ENCODE data around the gene CANT1. TPM values are rescaled to one million over a fixed set of nuclear protein-coding genes. Genes with fewer than 3 reads are reported as not detected.

The CANT1 gene
- total and polyA plus RNA-seq, 2 of the 13 experiments (the other 11 are each of a cell fraction or from before 2014, with no cell fraction given) = 34.1 to 42.1 TPM

DNA sequence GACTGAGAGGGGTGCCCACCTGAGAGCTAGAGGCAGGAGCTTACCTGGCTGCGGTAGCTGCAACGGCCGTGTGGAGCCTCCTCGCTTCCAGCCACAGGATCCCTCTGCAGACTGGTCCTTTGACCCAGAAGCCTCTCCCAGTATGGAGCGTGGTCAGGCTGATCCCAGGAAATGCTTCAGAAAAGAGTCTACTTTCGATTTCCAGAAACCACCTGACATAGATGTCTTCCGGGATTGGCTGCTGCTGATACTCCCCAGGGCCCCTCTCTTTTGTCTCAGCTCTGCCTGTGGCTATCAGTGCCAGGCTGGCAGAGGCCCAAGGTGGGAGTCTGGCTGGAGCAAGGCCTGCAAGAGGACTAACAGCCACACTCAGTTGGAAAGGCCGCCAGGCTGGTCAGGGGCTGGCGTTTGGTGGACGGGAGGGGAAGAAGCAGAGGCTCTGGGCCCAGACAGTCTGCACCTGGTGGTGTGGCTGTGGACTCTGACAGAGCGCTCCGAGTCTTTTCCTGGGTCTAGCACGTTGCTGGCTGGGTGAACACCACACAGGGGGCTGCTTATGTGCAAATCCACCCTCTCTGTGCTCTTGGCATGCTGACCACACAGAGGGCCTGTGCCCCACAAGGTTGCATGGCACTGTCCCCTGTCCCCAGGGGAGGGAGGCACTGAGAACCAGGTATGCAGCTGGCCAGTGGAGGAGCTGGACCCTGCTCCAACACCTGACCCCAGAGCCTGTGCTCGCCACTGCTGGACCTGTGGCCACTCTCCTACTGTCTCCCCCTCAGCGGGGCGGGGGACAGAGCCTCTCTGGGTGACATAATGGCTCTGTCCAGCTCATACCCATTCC is 29.6 kb downstream of the CANT1 start, which contains the start of gene LGALS3BP (continued):
- TF ChIP-seq, protein P1, sequence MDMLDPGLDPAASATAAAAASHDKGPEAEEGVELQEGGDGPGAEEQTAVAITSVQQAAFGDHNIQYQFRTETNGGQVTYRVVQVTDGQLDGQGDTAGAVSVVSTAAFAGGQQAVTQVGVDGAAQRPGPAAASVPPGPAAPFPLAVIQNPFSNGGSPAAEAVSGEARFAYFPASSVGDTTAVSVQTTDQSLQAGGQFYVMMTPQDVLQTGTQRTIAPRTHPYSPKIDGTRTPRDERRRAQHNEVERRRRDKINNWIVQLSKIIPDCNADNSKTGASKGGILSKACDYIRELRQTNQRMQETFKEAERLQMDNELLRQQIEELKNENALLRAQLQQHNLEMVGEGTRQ (IDR thresholded peaks at IDR 0.05; ENCODE audit: low read depth, low read length) = peak; percentile 62
- TF ChIP-seq, protein P1 (CRISPR knock-in tag; IDR thresholded peaks at IDR 0.05; ENCODE audit: borderline replicate concordance) = peak; percentile 83; the same call in 1 of the 2 replicates
- TF ChIP-seq MATR3 (CRISPR knock-in tag; IDR thresholded peaks at IDR 0.05) (no peak; the same call in 1 of the 2 replicates), TOPORS (CRISPR knock-in tag; IDR thresholded peaks at IDR 0.05) (peak; percentile 78), ZC3H4 (CRISPR knock-in tag; IDR thresholded peaks at IDR 0.05; ENCODE audit: borderline replicate concordance) (no peak; the same call in 1 of the 2 replicates), ZNF317 (CRISPR knock-in tag; IDR thresholded peaks at IDR 0.05) (peak; percentile 33; the same call in 1 of the 2 replicates), MAF1 (CRISPR knock-in tag; IDR thresholded peaks at IDR 0.05; ENCODE audit: borderline replicate concordance) (peak; percentile 85; the same call in 1 of the 2 replicates), CEBPG (CRISPR knock-in tag; IDR thresholded peaks at IDR 0.05) (peak; percentile 26; the same call in 1 of the 2 replicates), ELF1 (CRISPR knock-in tag; IDR thresholded peaks at IDR 0.05) (peak; percentile 89), FOXA3 (CRISPR knock-in tag; IDR thresholded peaks at IDR 0.05) (peak; percentile 12; the same call in 1 of the 2 replicates), ZNF670 (CRISPR knock-in tag; IDR thresholded peaks at IDR 0.05; ENCODE audit: borderline replicate concordance) (peak; percentile 79; the same call in 1 of the 2 replicates), REPIN1 (CRISPR knock-in tag; IDR thresholded peaks at IDR 0.05; ENCODE audit: borderline replicate concordance, low read depth) (peak; percentile 73; the same call in 1 of the 2 replicates), CHCHD3 (CRISPR knock-in tag; IDR thresholded peaks at IDR 0.05) (0 out of 2 replicates have a peak, but pooled peaks have one; percentile 14), ZNF44 (CRISPR knock-in tag; IDR thresholded peaks at IDR 0.05) (no peak), SRSF9 (IDR thresholded peaks at IDR 0.05; ENCODE audit: borderline replicate concordance, insufficient read depth, low read depth, low read length, poor library complexity, severe bottlenecking) (no peak), ZFP36L1 (CRISPR knock-in tag; IDR thresholded peaks at IDR 0.05) (peak; percentile 60; the same call in 1 of the 2 replicates)
- TF ChIP-seq, protein P2, sequence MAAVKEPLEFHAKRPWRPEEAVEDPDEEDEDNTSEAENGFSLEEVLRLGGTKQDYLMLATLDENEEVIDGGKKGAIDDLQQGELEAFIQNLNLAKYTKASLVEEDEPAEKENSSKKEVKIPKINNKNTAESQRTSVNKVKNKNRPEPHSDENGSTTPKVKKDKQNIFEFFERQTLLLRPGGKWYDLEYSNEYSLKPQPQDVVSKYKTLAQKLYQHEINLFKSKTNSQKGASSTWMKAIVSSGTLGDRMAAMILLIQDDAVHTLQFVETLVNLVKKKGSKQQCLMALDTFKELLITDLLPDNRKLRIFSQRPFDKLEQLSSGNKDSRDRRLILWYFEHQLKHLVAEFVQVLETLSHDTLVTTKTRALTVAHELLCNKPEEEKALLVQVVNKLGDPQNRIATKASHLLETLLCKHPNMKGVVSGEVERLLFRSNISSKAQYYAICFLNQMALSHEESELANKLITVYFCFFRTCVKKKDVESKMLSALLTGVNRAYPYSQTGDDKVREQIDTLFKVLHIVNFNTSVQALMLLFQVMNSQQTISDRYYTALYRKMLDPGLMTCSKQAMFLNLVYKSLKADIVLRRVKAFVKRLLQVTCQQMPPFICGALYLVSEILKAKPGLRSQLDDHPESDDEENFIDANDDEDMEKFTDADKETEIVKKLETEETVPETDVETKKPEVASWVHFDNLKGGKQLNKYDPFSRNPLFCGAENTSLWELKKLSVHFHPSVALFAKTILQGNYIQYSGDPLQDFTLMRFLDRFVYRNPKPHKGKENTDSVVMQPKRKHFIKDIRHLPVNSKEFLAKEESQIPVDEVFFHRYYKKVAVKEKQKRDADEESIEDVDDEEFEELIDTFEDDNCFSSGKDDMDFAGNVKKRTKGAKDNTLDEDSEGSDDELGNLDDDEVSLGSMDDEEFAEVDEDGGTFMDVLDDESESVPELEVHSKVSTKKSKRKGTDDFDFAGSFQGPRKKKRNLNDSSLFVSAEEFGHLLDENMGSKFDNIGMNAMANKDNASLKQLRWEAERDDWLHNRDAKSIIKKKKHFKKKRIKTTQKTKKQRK (IDR thresholded peaks at IDR 0.05; ENCODE audit: low read length) = no peak
- TF ChIP-seq, protein P3, sequence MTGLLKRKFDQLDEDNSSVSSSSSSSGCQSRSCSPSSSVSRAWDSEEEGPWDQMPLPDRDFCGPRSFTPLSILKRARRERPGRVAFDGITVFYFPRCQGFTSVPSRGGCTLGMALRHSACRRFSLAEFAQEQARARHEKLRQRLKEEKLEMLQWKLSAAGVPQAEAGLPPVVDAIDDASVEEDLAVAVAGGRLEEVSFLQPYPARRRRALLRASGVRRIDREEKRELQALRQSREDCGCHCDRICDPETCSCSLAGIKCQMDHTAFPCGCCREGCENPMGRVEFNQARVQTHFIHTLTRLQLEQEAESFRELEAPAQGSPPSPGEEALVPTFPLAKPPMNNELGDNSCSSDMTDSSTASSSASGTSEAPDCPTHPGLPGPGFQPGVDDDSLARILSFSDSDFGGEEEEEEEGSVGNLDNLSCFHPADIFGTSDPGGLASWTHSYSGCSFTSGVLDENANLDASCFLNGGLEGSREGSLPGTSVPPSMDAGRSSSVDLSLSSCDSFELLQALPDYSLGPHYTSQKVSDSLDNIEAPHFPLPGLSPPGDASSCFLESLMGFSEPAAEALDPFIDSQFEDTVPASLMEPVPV (CRISPR knock-in tag; IDR thresholded peaks at IDR 0.05) = 0 out of 2 replicates have a peak, but pooled peaks have one; percentile 19
- TF ChIP-seq, protein P4, sequence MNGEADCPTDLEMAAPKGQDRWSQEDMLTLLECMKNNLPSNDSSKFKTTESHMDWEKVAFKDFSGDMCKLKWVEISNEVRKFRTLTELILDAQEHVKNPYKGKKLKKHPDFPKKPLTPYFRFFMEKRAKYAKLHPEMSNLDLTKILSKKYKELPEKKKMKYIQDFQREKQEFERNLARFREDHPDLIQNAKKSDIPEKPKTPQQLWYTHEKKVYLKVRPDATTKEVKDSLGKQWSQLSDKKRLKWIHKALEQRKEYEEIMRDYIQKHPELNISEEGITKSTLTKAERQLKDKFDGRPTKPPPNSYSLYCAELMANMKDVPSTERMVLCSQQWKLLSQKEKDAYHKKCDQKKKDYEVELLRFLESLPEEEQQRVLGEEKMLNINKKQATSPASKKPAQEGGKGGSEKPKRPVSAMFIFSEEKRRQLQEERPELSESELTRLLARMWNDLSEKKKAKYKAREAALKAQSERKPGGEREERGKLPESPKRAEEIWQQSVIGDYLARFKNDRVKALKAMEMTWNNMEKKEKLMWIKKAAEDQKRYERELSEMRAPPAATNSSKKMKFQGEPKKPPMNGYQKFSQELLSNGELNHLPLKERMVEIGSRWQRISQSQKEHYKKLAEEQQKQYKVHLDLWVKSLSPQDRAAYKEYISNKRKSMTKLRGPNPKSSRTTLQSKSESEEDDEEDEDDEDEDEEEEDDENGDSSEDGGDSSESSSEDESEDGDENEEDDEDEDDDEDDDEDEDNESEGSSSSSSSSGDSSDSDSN (CRISPR knock-in tag; IDR thresholded peaks at IDR 0.05) = peak; percentile 55
